Measurements from ENCODE around the gene FSTL4.

DNA sequence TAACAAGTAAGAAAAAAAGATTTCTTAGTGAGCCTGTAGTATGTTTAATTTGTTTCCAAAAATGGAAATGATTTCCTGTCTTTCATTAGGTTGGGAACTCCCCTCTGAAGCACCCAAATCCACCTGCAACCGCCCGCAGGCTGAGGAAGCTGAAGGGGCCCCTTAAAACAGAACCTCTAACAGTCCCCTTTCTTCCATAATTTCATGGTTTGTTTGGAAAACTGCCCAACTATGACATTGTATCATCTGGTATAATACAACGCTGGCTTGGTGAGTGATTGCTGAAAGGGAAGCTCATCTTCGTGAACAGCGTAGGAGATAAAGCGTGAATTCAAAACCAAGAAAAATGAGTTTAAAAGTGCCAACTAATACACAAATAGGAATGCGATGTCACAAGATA lies 215.5 kb downstream of the FSTL4 start:
- TF ChIP-seq, protein P1, sequence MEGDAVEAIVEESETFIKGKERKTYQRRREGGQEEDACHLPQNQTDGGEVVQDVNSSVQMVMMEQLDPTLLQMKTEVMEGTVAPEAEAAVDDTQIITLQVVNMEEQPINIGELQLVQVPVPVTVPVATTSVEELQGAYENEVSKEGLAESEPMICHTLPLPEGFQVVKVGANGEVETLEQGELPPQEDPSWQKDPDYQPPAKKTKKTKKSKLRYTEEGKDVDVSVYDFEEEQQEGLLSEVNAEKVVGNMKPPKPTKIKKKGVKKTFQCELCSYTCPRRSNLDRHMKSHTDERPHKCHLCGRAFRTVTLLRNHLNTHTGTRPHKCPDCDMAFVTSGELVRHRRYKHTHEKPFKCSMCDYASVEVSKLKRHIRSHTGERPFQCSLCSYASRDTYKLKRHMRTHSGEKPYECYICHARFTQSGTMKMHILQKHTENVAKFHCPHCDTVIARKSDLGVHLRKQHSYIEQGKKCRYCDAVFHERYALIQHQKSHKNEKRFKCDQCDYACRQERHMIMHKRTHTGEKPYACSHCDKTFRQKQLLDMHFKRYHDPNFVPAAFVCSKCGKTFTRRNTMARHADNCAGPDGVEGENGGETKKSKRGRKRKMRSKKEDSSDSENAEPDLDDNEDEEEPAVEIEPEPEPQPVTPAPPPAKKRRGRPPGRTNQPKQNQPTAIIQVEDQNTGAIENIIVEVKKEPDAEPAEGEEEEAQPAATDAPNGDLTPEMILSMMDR (IDR thresholded peaks at IDR 0.05) = no peak
- no peak for TF ChIP-seq POLR2A (IDR thresholded peaks at IDR 0.05)

Measured in lower leg skin (tissue), 3 donors.